ENCODE measurements around the gene CIAO3. TPM values are rescaled to one million over a fixed set of nuclear protein-coding genes. Genes with fewer than 3 reads are reported as not detected.

The CIAO3 gene
- total RNA-seq, 1 experiment from 2014 or later = 21.9 TPM

DNA sequence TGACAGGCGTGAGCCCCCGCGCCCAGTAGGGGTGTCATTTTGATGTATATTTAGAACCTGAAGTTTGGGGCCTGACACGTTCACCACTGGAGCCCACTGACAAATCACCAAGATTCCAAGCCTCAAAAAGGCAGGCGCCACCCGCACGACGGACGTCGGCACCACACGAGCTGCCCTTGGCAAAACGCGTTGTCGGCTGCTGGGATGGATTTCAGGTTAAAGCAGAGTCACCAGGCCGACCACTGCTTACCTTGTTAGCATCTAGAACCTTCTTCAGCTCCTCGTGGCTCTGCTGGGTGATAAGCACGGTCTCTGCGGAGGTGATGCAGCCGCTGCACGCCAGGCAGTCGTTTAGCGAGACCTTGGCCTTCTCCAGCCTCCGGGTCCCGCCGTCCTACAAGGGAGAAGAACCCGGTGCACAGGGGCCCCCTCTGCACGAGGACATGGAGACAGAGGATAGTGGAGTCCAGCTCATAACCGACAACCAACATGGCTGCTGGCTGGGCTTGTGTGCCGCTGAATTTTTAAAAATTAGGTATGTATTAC is 3.8 kb downstream of the CIAO3 start:
- Histone ChIP-seq H3K79me2 (ENCODE audit: insufficient read depth, low read length) (no peaks in the 10 kb centered on the region), H2AFZ (ENCODE audit: low read length) (no peak overlapping the region), H3K79me1 (ENCODE audit: insufficient read depth, low read depth, low read length, poor library complexity, severe bottlenecking) (no peaks in the 10 kb centered on the region), H3K4ac (ENCODE audit: low read depth, low read length) (no peak overlapping the region), H4K8ac (replicated peaks; ENCODE audit: insufficient read length, low read depth, low read length) (no peak overlapping the region), H3T11ph (ENCODE audit: low read length) (no peak overlapping the region), H3K9me3 (ENCODE audit: control insufficient read depth, low read depth, low read length) (no peaks in the 10 kb centered on the region), H4K5ac (ENCODE audit: insufficient read length, low read depth, low read length) (no peak overlapping the region), H2BK12ac (ENCODE audit: insufficient read length, low read depth, low read length) (no peak overlapping the region), H4K20me1 (ENCODE audit: control insufficient read depth, insufficient read depth, insufficient read length) (no peaks in the 10 kb centered on the region), H2BK120ac (ENCODE audit: low read depth, low read length, poor library complexity, severe bottlenecking) (no peak overlapping the region), H2BK5ac (ENCODE audit: insufficient read length, low read length) (no peak overlapping the region), H3K14ac (ENCODE audit: insufficient read depth, low read length) (no peak overlapping the region), H3K27ac (ENCODE audit: insufficient read length, low read depth, low read length) (no peak overlapping the region), H3K4me2 (ENCODE audit: insufficient read depth, insufficient read length, low read length) (no peak overlapping the region), H3K18ac (ENCODE audit: insufficient read length, low read depth, low read length) (no peak overlapping the region), H3K27me3 (ENCODE audit: insufficient read depth, low read length) (no peaks in the 10 kb centered on the region), H2BK20ac (ENCODE audit: low read depth, low read length, poor library complexity, severe bottlenecking) (no peak overlapping the region), H3K9ac (ENCODE audit: extremely low read depth, insufficient read length, low read length) (no peak overlapping the region), H2AK5ac (ENCODE audit: insufficient read length, low read length) (no peak overlapping the region), H4K91ac (ENCODE audit: insufficient read length, low read depth, low read length) (no peak overlapping the region), H2BK15ac (ENCODE audit: low read depth, low read length) (no peak overlapping the region), H3K4me1 (ENCODE audit: insufficient read depth, low read length) (peaks cover 2% of the 10 kb centered on the region; the same call in 1 of the 2 replicates), H3K56ac (ENCODE audit: insufficient read length, low read depth, low read length) (no peak overlapping the region), H3K23me2 (ENCODE audit: insufficient read length, low read depth, low read length, poor library complexity, severe bottlenecking) (peaks cover 10% of the 10 kb centered on the region), H3K23ac (ENCODE audit: insufficient read length, low read depth, low read length) (no peak overlapping the region)
- no peak overlapping the region for H3K27ac Mint-ChIP-seq
- peaks cover 9 to 13% of the 10 kb centered on the region in 2 experiments for H3K4me1 Mint-ChIP-seq
- peaks cover 5 to 35% (median 29%) of the 10 kb centered on the region in 3 experiments; a peak in 6 of 7 replicates for H3K36me3 Mint-ChIP-seq (ENCODE audit: insufficient read depth in 1 of 3, low read depth in 3 of 3)
- H3K4me3 Mint-ChIP-seq = no peak overlapping the region
- H3K9me3 Mint-ChIP-seq = no peaks in the 10 kb centered on the region
- H3K27me3 Mint-ChIP-seq (ENCODE audit: low read depth) = no peaks in the 10 kb centered on the region
- TF ChIP-seq, protein P1, sequence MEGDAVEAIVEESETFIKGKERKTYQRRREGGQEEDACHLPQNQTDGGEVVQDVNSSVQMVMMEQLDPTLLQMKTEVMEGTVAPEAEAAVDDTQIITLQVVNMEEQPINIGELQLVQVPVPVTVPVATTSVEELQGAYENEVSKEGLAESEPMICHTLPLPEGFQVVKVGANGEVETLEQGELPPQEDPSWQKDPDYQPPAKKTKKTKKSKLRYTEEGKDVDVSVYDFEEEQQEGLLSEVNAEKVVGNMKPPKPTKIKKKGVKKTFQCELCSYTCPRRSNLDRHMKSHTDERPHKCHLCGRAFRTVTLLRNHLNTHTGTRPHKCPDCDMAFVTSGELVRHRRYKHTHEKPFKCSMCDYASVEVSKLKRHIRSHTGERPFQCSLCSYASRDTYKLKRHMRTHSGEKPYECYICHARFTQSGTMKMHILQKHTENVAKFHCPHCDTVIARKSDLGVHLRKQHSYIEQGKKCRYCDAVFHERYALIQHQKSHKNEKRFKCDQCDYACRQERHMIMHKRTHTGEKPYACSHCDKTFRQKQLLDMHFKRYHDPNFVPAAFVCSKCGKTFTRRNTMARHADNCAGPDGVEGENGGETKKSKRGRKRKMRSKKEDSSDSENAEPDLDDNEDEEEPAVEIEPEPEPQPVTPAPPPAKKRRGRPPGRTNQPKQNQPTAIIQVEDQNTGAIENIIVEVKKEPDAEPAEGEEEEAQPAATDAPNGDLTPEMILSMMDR (conservative IDR thresholded peaks at IDR 0.05) = no peak
- no peak for DNase-seq
- no CpG with 5 or more reads among the region's 29 CpGs for WGBS (ENCODE audit: extremely low coverage, insufficient read length, low lambda C conversion rate)

Data from H9 (cell line).